Ishikawa (cell line): ENCODE data around the gene PBXIP1.

Experiments
- CEBPB ChIP-seq: IDR thresholded peaks from 2 replicates; pipeline ENCODE4 v1.6.1; 2012
- CREB1 ChIP-seq: IDR thresholded peaks from 2 replicates; pipeline ENCODE4 v1.6.1; 2012; ENCODE audit warnings: low read depth
- EGR1 ChIP-seq: IDR thresholded peaks from 2 replicates; pipeline ENCODE4 v1.6.1; 2012
- EP300 ChIP-seq: IDR thresholded peaks from 2 replicates; pipeline ENCODE4 v1.6.1; 2012; ENCODE audit warnings: borderline replicate concordance
- FOXM1 ChIP-seq: IDR thresholded peaks from 2 replicates; pipeline ENCODE4 v1.6.1; 2012; ENCODE audit warnings: low read depth, borderline replicate concordance
- MAX ChIP-seq: IDR thresholded peaks from 2 replicates; pipeline ENCODE4 v1.6.1; 2012
- NFIC ChIP-seq: IDR thresholded peaks from 2 replicates; pipeline ENCODE4 v1.6.1; 2012
- RAD21 ChIP-seq: IDR thresholded peaks from 2 replicates; pipeline ENCODE4 v1.6.1; 2012; ENCODE audit warnings: low read depth
- REST ChIP-seq: IDR thresholded peaks from 2 replicates; pipeline ENCODE4 v1.6.1; 2012; ENCODE audit warnings: low read depth, mild to moderate bottlenecking
- TAF1 ChIP-seq: IDR thresholded peaks from 2 replicates; pipeline ENCODE4 v1.6.1; 2012; ENCODE audit warnings: low read depth, mild to moderate bottlenecking
- TCF12 ChIP-seq: IDR thresholded peaks from 2 replicates; pipeline ENCODE4 v1.6.1; 2012; ENCODE audit warnings: low read depth
- TEAD4 ChIP-seq: IDR thresholded peaks from 2 replicates; pipeline ENCODE4 v1.6.1; 2012
- USF1 ChIP-seq: IDR thresholded peaks from 2 replicates; pipeline ENCODE4 v1.6.1; 2012
- YY1 ChIP-seq: IDR thresholded peaks from 2 replicates; pipeline ENCODE4 v1.6.1; 2012; ENCODE audit warnings: low read depth
- ZBTB7A ChIP-seq: IDR thresholded peaks from 2 replicates; pipeline ENCODE4 v1.6.1; 2012; ENCODE audit warnings: low read depth

The PBXIP1 gene

GRCh38 chr1:154978360-154978759, 22.5 kb upstream of the PBXIP1 start:
- TF ChIP-seq USF1: no peak
- no peak for TF ChIP-seq TEAD4
- no peak for TF ChIP-seq CREB1
- no peak for TF ChIP-seq EGR1
- TF ChIP-seq CEBPB: no peak
- no peak for TF ChIP-seq TCF12
- no peak for TF ChIP-seq ZBTB7A
- TF ChIP-seq NFIC: no peak
- no peak for TF ChIP-seq MAX
- no peak for TF ChIP-seq TAF1
- TF ChIP-seq YY1: no peak
- TF ChIP-seq RAD21: no peak
- no peak for TF ChIP-seq REST
- no peak for TF ChIP-seq EP300
- no peak for TF ChIP-seq FOXM1

- TF ChIP-seq EGR1 (no peak), FOXM1 (no peak), CEBPB (no peak), YY1 (no peak; the same call in 1 of the 2 replicates), RAD21 (no peak), MAX (0 out of 2 replicates have a peak, but pooled peaks have one; percentile 16), USF1 (no peak), CREB1 (no peak), NFIC (no peak), ZBTB7A (no peak), EP300 (no peak), TEAD4 (0 out of 2 replicates have a peak, but pooled peaks have one; percentile 7), TAF1 (no peak), REST (no peak), TCF12 (no peak)
These were observed 19.6 kb upstream of the PBXIP1 start for GRCh38 chr1:154975409-154976059.

GRCh38 chr1:154974808-154975408, 19.0 kb upstream of the PBXIP1 start:
- TF ChIP-seq TAF1 (0 out of 2 replicates have a peak, but pooled peaks have one; percentile 13), USF1 (no peak)

- TF ChIP-seq CREB1: peak; percentile 54; the same call in 1 of the 2 replicates
- no peak for TF ChIP-seq RAD21
- peak; percentile 97 for TF ChIP-seq MAX
- peak; percentile 72 for TF ChIP-seq TAF1
- peak; percentile 35; the same call in 1 of the 2 replicates for TF ChIP-seq NFIC
- TF ChIP-seq ZBTB7A: peak; percentile 99
- no peak; the same call in 1 of the 2 replicates for TF ChIP-seq TCF12
These were observed 18.4 kb upstream of the PBXIP1 start, which contains the start of gene CKS1B for GRCh38 chr1:154974102-154974807. TSS of gene CKS1B (plus strand) at chr1:154974681. CDS start at chr1:154974746, 65 bp downstream.
